GM19455 (cell line): ENCODE data around the gene IFNL1.
"Not testable (repeated sequence)": the region's sequence is repeated elsewhere in the genome, so short reads cannot be mapped to it uniquely, and the experiment has no call there.

Experiments used
- ATAC-seq: cut with Tn5 transposase; IDR thresholded peaks from one replicate; pipeline ENCODE4 v1.9.1; 2021; ENCODE audit not compliant: unreplicated experiment

Gene IFNL1

DNA sequence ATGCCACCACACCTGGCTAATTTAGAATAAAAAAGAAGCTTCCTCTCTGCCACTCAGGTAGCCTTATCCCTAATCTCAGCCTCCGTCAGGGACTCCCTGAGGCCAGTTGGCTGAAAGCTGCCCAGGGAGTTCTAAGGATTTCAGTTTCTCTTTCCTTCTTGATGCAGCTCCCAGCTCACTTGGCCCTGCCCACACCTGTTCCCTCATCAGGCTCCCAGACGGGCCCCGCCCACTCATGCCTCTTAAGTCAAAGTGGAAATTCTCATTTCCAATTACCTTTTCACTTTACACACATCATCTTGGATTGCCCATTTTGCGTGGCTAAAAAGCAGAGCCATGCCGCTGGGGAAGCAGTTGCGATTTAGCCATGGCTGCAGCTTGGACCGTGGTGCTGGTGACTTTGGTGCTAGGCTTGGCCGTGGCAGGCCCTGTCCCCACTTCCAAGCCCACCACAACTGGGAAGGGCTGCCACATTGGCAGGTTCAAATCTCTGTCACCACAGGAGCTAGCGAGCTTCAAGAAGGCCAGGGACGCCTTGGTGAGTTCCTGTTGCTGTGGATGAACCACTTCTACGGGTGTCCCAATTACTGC is at the start of gene IFNL1:
Gene IFNL1, plus strand, starts transcription at position 353 of the 591 bp plus-strand sequence. Its CDS starts 15 bp downstream, at position 368.
- ATAC-seq = no peak

DNA sequence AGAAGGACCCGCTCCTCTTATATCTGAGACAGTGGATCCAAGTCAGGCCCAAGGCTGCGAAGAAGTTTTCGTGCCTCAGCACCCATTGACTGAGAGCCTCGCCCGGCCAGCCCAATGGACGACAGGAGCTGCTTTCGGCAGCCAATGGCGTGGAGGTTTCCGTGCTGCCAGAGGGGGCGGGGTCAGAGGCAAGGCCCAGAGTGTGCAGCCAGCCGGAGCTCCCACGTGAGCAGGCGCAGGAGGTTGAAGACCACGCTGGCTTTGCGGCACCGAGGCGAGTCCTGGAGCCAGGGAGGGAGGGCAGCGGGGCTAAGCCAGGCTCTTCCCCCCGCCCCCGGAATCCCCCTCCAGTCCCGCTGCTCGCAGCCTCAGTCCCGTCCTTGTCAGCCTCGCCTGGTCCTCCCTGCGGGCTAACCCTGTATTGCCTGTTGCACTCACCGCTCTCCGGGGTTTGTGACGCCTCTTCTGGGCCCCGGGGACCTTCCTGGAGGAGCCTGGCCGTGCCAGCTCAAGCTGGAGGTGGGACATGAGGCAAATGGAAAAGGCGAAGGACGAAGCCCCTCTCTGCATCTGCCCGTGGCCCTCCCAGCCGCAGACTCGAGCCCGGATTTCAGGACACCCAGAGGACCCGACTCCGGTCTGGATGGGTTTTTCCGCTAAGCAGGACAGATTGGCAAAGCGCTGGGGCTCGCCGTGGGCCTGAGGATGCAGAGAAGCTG is 49.1 kb upstream of the IFNL1 start:
- ATAC-seq = no peak

DNA sequence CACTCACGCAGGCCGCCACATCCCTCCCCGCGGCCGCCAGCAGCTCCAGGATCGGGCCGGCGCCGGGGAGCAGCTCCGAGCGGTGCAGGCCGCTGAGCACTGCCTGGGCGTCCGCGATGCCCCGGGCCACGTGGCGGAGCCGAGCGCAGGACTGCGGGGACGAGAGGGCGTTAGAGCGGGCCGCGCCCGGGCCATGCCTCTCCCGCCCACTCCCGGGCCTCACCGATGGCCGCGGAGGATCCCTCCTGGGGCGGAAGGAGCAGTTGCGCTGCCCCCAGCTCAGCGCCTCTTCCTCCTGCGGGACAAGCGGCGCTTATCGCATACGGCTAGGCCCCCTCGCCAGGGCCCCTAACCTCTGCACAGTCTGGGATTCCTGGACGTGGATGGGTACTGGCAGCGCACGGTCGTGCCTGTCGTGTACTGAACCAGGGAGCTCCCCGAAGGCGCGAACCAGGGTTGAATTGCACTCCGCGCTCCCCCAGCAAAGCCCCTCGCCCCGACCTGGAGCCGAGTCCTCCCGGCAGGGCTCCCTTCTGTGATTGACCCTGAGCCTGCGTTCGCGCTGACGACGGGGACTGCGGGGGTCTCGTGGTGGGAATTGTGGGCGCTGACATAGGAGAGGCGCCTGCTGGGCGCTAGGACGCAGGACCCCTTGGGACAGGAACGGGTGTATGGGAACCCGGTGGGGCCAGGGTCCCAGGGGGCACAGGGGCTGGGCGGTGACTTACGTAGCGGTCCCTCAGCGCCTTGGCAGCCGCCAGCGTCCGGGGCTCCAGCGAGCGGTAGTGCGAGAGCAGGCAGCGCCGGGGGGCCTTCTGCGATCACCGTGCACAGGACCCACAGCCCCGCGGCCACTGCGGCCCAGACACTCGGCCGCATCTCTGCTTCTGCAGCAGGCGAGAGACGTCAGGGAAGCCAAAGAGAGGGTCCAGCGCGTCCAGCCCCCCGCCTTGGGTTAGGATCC is 48.2 kb upstream of the IFNL1 start:
- ATAC-seq = no peak

DNA sequence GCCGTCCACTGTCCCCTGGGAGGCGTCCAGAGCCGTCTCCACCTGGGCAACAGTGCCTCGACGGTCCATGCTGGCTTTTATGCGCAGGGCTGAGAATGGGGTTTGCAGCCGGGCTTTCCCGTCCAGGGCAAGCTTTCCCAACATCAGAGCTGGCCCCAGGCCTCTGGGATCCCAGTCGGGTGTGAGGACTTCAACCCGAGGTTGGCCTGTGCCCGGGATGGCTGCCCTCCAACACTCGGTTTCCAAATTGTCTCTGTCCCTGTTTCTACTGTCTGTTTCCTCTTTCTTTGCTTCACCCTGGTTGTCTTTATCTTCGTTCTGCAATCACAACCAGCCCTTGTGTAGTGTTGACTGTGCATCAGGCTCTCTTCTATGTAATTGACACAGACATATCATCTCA is 47.4 kb upstream of the IFNL1 start, which contains the start of gene IFNL4:
Gene IFNL4, minus strand, starts transcription at position 51 of the 400 bp plus-strand sequence.
- ATAC-seq = no peak

DNA sequence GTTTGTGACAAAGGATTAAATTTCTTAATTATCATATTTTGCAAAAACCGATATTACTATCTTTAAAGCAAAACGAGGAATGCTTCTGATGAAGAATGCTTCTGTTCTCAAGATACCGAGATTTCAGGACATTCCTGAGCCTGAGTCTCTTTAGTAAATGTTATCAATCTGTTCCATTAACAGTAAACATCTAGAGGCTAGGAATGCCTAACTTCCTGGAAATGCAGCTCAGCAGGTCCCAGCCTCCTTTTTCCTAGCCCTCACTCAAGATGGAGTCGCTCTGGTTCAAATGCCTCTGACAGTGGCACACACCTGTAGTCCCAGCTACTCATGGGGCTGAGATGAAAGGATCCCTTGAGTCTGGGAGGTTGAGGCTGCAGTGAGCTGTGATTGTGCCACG is 45.1 kb upstream of the IFNL1 start:
- ATAC-seq = no peak

DNA sequence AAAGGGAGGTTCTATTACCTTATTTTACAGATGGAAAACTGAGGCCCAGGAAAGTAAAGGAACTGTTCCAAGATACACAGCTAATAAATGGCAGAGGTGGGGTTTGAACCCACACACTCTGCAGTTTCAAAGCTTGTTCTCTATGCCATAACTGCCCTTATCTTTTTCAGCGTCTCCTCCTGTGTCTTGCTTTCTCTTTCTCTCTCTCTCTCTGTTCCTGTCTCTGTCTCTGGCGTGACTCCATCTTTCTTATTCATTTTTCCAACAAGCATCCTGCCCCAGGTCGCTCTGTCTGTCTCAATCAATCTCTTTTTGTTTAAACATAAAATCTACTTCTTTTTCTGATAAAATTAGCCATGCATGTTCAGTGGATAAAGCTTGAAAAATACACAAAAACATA is 44.4 kb upstream of the IFNL1 start:
- ATAC-seq = no peak

DNA sequence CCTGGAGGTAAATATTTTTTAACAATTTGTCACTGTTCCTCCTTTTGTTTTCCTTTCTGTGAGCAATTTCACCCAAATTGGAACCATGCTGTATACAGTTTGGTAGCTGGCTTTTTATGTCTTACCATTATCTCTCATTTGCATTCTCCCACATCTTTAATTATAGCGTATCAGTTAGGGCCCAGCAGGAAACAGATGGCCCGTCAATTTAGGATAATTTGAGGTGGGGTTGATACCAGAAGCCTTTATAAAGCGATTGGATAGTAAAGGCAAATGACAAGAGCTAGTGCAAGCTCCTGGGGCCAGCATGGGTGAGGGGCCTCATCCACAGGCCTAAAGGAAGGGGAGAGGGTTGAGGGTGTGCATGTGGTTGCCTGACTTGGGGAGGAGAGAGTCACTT is 43.7 kb upstream of the IFNL1 start:
- ATAC-seq = no peak

DNA sequence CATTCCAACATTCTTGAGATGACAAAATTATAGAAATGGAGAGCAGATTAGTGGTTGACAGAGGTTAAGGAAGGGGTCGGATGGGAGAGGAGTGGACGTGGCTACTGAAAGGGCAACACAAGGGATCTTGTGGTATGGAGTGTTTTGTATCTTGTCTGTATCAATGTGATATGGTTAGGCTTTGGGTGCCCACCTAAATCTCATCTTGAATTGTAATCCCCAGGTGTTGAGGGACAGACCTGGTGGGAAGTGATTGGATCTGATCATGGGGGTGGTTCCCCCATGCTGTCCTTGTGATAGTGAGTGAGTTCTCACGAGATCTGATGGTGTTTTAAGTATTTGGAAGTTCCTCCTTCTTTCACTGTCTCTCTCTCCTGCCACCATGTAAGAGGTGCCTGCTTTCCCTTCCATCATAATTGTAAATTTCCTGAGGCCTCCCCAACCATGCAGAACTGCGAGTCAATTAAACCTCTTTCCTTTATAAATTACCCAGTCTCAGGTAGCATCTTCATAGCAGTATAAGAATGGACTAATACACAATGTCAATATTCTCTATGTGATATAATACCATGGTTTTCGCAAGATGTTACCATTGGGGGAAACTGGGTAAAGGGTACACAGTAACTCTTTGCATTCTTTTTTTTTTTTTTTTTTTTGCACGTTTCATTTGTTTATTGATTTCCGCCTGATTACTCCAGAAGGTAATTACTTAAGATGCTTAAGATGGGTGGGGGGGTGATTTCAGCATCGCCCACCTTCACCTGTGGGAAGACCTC is 42.6 kb upstream of the IFNL1 start:
- no peak for ATAC-seq

DNA sequence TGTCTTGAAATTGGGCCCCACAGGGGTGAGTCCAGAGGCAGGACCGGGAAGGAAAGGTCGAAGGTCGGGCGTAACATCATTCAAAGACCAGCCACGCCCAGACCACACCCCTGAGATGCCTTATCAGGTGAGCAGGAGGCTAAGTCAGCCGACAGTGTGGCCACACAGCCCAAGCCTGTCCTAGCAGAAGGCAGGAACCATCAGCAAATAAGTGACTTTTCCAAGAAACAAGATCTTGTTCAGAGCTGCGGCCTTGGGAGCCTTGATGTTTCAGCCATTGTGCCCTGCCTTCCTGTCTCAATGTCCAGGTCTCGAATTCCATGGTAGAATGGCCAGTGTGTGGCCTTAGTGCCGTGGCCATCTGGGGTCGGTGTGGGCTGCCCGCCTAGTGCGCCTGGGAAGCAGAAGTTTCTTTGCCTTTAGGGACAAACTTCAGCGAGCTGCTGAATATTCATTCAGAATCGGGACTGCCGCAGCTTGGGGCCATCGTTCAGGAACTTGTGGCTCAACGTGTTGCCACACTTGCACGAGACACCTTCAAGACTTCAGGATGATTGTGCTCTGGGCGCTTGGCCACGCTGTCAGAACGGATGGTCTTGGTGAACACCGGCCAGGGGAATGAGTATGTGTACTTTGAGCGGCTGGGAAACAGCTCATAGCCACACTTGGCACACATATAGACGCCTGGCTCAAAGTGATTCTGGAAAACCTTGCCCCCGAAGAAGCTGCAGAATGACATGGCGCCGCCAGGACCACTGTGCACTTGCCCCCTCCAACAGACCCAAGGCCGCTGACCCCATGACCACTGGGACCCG is 41.5 kb upstream of the IFNL1 start:
- ATAC-seq = no peak

DNA sequence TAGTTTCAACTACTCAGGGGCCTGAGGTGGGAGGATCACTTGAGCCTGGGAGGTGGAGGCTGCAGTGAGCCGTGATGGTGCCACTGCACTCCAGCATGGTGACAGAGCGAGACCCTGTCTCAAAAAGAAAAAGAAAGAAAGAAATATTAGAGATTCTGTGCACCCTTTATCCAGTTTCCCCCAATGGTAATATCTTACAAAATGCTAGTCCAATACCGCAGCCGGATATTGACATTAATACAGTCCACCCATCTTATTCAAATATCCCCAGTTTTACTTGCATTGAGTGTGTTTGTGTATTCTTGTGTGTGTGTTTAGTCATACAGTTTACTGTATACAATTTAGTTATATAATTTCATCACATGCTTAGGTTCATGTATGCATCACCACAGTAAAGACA is 39.0 kb upstream of the IFNL1 start:
- ATAC-seq = no peak

DNA sequence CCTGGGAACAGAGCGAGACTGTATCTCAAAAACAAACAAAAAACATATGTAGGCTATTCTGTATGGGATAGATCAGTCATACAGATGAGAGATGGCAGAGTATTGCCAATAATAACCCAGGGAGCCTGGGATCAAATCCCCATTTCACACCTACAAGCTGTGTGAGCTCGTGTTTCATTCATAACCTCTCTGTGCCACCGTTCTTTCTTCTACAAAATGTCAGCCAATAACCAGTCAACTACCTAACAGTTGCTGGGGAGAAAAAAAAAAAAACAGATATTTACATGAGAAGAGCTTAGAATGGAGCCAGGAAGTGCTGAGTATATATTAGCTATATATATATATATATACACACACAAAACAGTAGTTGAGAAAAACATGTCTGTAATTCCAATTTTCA is 34.5 kb upstream of the IFNL1 start:
- ATAC-seq = no peak

DNA sequence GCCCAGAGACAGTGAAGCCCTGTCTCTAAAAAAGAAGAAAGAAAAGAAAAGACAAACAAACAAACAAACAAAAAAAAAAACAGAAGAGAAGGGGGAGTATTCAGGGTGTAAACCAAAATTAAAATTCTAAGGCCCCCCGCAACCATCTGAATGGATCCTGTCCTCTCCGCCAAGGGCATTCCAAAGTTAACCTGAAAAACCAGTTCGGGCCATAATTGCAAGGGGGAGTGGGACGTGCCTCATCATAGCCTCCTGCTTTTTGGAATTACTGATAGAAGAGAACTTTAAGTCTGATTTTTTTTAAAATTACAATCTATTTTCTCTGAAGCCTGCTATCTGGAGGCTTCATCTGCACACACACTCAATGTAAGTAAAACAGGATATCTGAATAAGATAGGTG is 33.7 kb upstream of the IFNL1 start:
- no peak for ATAC-seq

DNA sequence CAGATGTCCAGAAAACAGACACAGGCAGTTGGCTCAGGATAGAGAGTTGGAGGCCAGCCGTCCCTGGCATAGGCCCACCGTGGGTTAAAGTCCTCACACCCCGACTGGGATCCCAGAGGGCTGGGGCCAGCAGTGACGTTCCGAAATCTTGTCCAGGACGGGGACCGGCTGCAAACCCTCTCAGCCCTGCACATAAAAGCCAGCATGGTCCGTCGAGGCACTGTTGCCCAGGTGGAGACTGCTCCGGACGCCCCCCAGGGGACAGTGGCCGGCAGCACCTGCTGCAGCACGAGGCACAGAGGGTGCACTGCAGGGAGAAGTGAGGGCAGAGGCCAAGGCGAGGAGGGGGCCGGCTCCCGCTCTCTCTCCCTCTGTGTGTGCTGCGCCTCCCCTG is 32.3 kb upstream of the IFNL1 start:
- ATAC-seq = no peak

DNA sequence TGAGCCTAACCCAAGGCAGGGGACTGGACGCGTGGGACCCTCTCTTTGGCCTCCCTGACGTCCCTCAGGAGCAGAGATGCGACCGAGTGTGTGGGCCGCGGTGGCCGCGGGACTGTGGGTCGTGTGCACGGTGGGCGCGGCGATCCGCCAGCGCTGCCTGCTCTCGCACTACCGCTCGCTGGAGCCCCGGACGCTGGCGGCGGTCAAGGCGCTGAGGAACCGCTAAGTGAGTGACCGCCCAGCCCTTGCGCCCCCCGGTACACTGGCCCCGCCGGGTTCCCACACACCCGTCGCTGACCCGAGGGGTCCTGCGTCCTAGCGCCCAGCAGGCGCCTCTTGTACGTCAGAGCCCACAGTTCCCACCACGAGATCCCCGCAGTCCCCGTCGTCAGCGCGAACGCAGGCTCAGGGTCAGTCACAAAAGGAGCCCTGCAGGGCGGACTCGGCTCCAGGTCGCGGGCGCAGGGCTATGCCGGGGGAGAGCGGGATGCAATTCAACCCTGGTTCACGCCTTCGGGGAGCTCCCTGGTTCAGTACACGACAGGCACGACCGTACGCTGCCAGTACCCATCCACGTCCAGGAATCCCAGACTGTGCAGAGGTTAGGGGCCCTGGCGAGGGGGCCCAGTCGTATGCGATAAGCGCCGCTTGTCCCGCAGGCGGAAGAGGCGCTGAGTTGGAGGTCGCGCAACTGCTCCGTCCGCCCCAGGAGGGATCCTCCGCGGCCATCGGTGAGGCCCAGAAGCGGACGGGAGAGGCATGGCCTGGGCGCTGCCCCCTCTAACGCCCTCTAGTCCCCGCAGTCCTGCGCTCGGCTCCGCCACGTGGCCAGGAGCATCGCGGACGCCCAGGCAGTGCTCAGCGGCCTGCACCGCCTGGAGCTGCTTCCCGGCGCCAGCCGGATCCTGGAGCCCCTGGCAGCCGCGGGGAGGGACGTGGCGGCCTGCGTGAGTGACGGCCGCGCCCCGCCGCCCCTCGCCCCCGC is 31.6 kb upstream of the IFNL1 start:
- no peak for ATAC-seq

DNA sequence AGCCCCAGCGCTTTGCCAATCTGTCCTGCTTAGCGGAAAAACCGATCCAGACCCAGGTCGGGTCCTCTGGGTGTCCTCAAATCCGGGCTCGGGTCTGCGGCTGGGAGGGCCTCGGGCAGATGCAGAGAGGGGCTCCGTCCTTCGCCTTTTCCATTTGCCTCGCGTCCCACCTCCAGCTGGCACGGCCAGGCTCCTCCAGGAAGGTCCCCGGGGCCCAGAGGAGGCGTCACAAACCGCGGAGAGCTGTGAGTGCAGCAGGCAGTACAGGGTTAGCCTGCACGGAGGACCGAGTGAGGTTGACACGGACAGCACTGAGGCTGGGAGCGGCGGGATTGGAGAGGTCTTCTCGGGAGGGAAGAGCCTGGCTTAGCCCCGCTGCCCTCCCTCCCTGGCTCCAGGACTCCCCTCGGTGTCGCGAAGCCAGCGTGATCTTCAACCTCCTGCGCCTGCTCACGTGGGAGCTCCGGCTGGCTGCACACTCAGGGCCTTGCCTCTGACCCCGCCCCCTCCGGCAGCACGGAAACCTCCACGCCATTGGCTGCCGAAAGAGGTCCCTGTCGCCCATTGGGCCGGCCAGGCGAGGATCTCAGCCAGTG is 30.8 kb upstream of the IFNL1 start:
- ATAC-seq = no peak

DNA sequence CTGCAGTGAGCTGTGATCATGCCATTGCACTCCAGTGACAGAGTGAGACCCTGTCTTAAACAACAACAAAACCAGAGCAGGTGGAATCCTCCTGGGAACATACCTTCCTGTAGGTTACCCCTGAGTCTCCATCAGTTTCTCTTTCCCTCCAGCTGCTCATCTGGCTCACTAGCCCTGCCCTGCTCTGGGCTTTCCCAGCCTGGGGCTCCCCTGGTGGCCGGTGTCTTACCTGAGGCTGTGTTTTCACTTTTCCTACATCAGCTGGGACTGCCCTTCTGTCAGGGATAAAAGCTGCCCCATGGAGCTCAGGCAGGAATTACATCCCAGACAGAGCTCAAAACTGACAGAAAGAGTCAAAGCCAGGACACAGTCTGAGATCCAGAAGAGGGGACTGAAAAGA is 28.1 kb upstream of the IFNL1 start, which contains the start of gene IFNL2:
Gene IFNL2, plus strand, starts transcription at position 312 of the 400 bp plus-strand sequence. CDS start 173 bp downstream, outside the sequence.
- not testable (repeated sequence) for ATAC-seq

DNA sequence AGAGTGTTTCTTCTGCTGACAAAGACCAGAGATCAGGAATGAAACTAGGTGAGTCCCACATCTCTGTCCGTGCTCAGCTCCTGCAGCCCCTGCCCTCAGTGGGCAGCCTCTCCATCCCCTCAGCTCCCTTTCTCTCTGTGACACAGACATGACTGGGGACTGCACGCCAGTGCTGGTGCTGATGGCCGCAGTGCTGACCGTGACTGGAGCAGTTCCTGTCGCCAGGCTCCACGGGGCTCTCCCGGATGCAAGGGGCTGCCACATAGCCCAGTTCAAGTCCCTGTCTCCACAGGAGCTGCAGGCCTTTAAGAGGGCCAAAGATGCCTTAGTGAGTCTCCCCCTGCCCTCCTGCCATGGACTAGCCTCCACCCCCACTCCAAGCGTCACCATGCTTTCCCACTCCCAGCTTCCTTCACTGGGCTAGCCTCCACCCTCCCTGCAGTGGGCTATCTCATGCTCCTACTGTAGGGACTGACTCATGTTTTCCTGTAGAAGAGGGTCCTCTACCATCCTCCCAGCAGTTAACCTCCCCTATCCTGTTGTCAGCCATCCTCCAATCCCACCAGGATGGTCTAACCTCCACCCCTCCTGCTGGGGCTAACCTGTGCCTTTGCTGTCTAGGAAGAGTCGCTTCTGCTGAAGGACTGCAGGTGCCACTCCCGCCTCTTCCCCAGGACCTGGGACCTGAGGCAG is 27.5 kb upstream of the IFNL1 start:
- not testable (repeated sequence) for ATAC-seq

DNA sequence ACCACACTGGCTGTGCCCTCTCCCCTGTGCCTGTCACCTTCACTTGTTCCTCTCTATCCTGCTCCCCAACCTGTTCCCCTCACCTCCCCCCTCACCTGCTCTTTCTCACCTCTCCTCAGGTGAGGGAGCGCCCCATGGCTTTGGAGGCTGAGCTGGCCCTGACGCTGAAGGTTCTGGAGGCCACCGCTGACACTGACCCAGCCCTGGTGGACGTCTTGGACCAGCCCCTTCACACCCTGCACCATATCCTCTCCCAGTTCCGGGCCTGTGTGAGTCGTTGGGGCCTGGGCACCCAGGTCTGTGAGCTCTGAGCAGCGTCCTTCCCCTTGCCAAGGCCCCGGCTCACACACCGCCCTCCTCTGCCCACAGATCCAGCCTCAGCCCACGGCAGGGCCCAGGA is 26.8 kb upstream of the IFNL1 start:
- not testable (repeated sequence) for ATAC-seq
